Natural killer cell (primary cell): ENCODE results near the gene FRRS1L. TPM values are rescaled to one million over a fixed set of nuclear protein-coding genes. Genes with fewer than 3 reads are reported as not detected.

Experiments
- ATAC-seq, 3 donors: fragments of 150-1000 bp in 2 of 3; fragments of 200-7000 bp in 1 of 3; cut with Tn5 transposase; 1 replicate in 1 of 3; 2 replicates in 2 of 3; pipeline ENCODE4 v1.10.0; 2021; ENCODE audit warnings: mild to moderate bottlenecking in 2 of 3, moderate library complexity in 2 of 3
- DNase-seq, 2 donors: peaks; one replicate each; pipeline versions ENCODE4 v3.0.0 to v3.0.0-alpha.2; 2013 to 2021; ENCODE audit warnings: mixed read lengths in 1 of 2
- H3K27ac ChIP-seq: one replicate; pipeline ENCODE4 v1.5.1; 2013; ENCODE audit warnings: mild to moderate bottlenecking, low read length
- H3K27me3 ChIP-seq: one replicate; pipeline ENCODE4 v1.6.1; 2013; ENCODE audit warnings: low read length; ENCODE audit not compliant: control insufficient read depth, insufficient read depth
- H3K36me3 ChIP-seq: one replicate; pipeline ENCODE4 v1.6.1; 2013; ENCODE audit warnings: low read length; ENCODE audit not compliant: control insufficient read depth, insufficient read depth
- H3K4me1 ChIP-seq: one replicate; pipeline ENCODE4 v1.6.1; 2013; ENCODE audit warnings: low read length; ENCODE audit not compliant: control insufficient read depth, insufficient read depth
- H3K4me3 ChIP-seq: one replicate; pipeline ENCODE4 v1.5.1; 2013; ENCODE audit warnings: low read length
- H3K9me3 ChIP-seq: one replicate; pipeline ENCODE4 v1.6.1; 2013; ENCODE audit warnings: low read length; ENCODE audit not compliant: control insufficient read depth, insufficient read depth
- H3K27ac Mint-ChIP-seq, 2 donors: one replicate each; pipeline ENCODE4 v1.8.0; 2022; ENCODE audit warnings: mild to moderate bottlenecking in 2 of 2, mixed read lengths in 2 of 2, moderate library complexity in 1 of 2
- H3K27me3 Mint-ChIP-seq, 2 donors: one replicate each; pipeline ENCODE4 v1.8.0; 2022; ENCODE audit warnings: low read depth in 2 of 2, mixed read lengths in 2 of 2
- H3K36me3 Mint-ChIP-seq: one replicate; pipeline ENCODE4 v1.8.0; 2022; ENCODE audit warnings: mixed read lengths
- H3K4me1 Mint-ChIP-seq, 2 donors: one replicate each; pipeline ENCODE4 v1.8.0; 2022; ENCODE audit warnings: mixed read lengths in 2 of 2
- H3K4me3 Mint-ChIP-seq: one replicate; pipeline ENCODE4 v1.8.0; 2022; ENCODE audit warnings: mild to moderate bottlenecking, moderate library complexity, mixed read lengths
- H3K9me3 Mint-ChIP-seq, 2 donors: one replicate each; pipeline ENCODE4 v1.8.0; 2022; ENCODE audit warnings: mixed read lengths in 2 of 2
- WGBS: methylation state at CpG from one replicate; pipeline ENCODE4 v1.1.7; 2013; ENCODE audit warnings: missing lambda C conversion rate; ENCODE audit not compliant: insufficient coverage; 5-methylcytosine and 5-hydroxymethylcytosine counted together
- intact Hi-C: fragments of 100-400 bp; cut with micrococcal nuclease; formaldehyde crosslinking; loops from one replicate; pipeline ENCODE4 v1.14.2; 2022
- total RNA-seq, 4 donors: library from RNA; stranded (reverse); fragments of 120-200 nt in 1 of 4; gene quantifications; one replicate each; pipeline versions ENCODE4 v1.2.3 to v1.2.4, GENCODE V29; 2013 to 2022
- TF ChIP-seq, protein P1 (sequence below): fragments of 200-600 bp; IDR thresholded peaks from one replicate; pipeline ENCODE4 v1.8.0; 2022; ENCODE audit warnings: antibody characterized with exemption

The FRRS1L gene
- total RNA-seq, 3 donors from 2014 or later (not counting 1 experiment from before 2014, with no cell fraction given) = not detected

DNA sequence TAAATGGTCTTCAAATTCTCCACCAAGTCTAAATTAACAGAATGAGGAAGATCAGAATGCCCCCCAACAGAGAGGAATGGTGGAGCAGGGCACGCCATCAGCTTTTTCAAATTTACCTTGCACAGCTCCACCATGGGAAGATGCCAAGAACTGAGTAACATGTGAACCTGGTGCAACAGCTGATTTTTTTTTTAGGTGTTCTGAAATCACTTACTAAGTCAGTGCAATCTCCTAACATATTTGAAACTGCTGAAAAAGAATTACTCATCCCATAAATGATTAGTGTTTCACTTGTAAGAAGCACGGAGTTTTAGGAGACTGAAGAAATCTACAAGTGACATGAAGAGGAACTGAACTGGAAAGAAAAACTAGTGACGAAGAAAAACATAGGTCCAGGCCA, 52.4 kb downstream of the FRRS1L start:
- no peaks in the 10 kb centered on the region for H3K36me3 Mint-ChIP-seq
- H3K9me3 ChIP-seq = no peaks in the 10 kb centered on the region
- H3K4me3 ChIP-seq = no peak overlapping the region
- 87% methylated on average over 3 of the region's 3 CpGs for WGBS
- DNase-seq (no peak), ATAC-seq (no peak)
- H3K4me1 ChIP-seq = peaks cover 21% of the 10 kb centered on the region
- H3K4me3 Mint-ChIP-seq = no peak overlapping the region
- TF ChIP-seq, protein P1, sequence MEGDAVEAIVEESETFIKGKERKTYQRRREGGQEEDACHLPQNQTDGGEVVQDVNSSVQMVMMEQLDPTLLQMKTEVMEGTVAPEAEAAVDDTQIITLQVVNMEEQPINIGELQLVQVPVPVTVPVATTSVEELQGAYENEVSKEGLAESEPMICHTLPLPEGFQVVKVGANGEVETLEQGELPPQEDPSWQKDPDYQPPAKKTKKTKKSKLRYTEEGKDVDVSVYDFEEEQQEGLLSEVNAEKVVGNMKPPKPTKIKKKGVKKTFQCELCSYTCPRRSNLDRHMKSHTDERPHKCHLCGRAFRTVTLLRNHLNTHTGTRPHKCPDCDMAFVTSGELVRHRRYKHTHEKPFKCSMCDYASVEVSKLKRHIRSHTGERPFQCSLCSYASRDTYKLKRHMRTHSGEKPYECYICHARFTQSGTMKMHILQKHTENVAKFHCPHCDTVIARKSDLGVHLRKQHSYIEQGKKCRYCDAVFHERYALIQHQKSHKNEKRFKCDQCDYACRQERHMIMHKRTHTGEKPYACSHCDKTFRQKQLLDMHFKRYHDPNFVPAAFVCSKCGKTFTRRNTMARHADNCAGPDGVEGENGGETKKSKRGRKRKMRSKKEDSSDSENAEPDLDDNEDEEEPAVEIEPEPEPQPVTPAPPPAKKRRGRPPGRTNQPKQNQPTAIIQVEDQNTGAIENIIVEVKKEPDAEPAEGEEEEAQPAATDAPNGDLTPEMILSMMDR = no peak
- H3K36me3 ChIP-seq = no peaks in the 10 kb centered on the region
- no peak overlapping the region for H3K27ac Mint-ChIP-seq
- intact Hi-C loops = no loop called here
- H3K27me3 Mint-ChIP-seq = no peaks in the 10 kb centered on the region
- peaks cover 72 to 75% of the 10 kb centered on the region in 2 donors for H3K4me1 Mint-ChIP-seq
- no peaks in the 10 kb centered on the region for H3K27me3 ChIP-seq
- no peaks in the 10 kb centered on the region for H3K9me3 Mint-ChIP-seq
- no peak overlapping the region for H3K27ac ChIP-seq

DNA sequence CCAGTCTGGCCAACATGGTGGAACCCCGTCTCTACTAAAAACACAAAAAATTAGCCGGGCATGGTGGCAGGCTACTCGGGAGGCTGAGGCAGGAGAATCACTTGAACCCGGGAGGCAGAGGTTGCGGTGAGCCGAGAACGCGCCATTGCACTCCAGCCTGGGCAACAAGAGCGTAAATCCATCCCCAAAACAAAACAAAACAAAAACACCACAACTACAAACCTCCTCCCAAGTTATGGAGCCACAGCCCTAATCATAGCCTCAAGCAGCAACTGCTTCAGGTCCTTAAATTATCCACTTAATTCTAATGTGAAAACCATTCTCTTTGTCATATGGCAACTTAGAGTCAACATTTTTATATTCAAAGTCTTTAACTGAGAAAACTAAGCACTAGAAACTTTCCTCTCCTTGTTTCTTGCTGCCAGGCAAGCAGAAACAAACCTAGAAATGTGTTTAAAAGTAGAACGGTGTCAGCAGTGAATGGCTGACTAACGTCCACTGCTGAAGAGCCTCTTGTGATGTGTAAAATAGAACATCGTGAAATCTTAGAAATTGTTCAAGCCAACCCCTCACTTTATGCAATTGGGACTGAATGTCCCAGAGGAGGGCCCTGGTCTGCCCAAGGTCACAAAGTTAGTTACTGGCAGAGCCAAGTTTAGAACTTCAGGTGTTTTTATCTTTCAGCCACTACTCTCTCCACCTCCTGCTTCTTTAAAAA, 53.0 kb downstream of the FRRS1L start:
- Histone ChIP-seq H3K27me3 (no peaks in the 10 kb centered on the region), H3K4me3 (no peak overlapping the region), H3K4me1 (peaks cover 20% of the 10 kb centered on the region), H3K9me3 (no peaks in the 10 kb centered on the region), H3K27ac (no peak overlapping the region), H3K36me3 (no peaks in the 10 kb centered on the region)
- Mint-ChIP-seq H3K27me3 (no peaks in the 10 kb centered on the region), H3K4me1 (peaks cover 74 to 75% of the 10 kb centered on the region in 2 donors), H3K4me3 (no peak overlapping the region), H3K36me3 (no peaks in the 10 kb centered on the region), H3K9me3 (no peaks in the 10 kb centered on the region), H3K27ac (peak overlapping the region in 1 of 2 donors; percentile 51)
- intact Hi-C loops = no loop called here
- TF ChIP-seq, protein P1 = no peak
- 93% methylated on average over 12 of the region's 12 CpGs for WGBS
- DNase-seq (no peak), ATAC-seq (no peak)

DNA sequence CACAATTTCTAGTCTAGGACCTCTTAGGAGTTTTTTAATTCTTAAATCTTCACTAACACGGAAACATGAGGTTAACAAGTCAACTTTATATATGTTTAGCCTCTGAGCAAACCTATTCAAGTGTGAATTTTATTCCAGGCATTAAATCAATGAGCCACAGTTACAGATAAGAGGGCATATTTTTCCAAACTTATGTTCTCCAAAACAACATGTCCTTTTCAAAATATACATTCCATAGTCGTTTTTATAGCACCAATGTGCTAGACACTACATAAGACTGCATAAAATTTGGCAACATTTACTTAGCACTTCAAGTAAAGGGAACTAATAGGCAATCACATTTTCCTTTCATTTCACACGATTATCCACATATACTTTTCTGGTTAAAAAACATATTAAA, 53.8 kb downstream of the FRRS1L start:
- intact Hi-C loops = no loop called here
- H3K36me3 ChIP-seq = no peaks in the 10 kb centered on the region
- Mint-ChIP-seq H3K36me3 (no peaks in the 10 kb centered on the region), H3K27me3 (no peaks in the 10 kb centered on the region), H3K4me1 (peaks cover 67 to 75% of the 10 kb centered on the region in 2 donors), H3K9me3 (no peaks in the 10 kb centered on the region), H3K27ac (no peak overlapping the region), H3K4me3 (no peak overlapping the region)
- DNase-seq = no peak
- peaks cover 12% of the 10 kb centered on the region for H3K4me1 ChIP-seq
- H3K4me3 ChIP-seq = no peak overlapping the region
- WGBS = 64% methylated on average over 2 of the region's 3 CpGs
- no peak for ATAC-seq
- TF ChIP-seq, protein P1 = no peak
- H3K27ac ChIP-seq = no peak overlapping the region
- no peaks in the 10 kb centered on the region for H3K27me3 ChIP-seq
- H3K9me3 ChIP-seq = no peaks in the 10 kb centered on the region
